Neutrophil (primary cell): Measurements from ENCODE around the gene SAE1.

Experiments used
- H3K27ac ChIP-seq: fragments of 200-600 bp; sonication (generic); 2 replicates; pipeline ENCODE4 v1.5.1; 2016; ENCODE audit warnings: mild to moderate bottlenecking, moderate library complexity
- H3K27me3 ChIP-seq: fragments of 200-600 bp; sonication (generic); 2 replicates; pipeline ENCODE4 v1.6.0; 2016; ENCODE audit warnings: mild to moderate bottlenecking
- H3K36me3 ChIP-seq: fragments of 200-600 bp; sonication (generic); 2 replicates; pipeline ENCODE4 v1.5.1; 2017
- H3K4me1 ChIP-seq, 2 experiments: fragments of 200-600 bp in 1 of 2; sonication (generic) in 1 of 2; 1 replicate in 1 of 2; 2 replicates in 1 of 2; pipeline versions ENCODE4 v1.5.1 to v1.6.1; 2013 to 2016; ENCODE audit warnings: low read depth in 1 of 2, low read length in 1 of 2, mild to moderate bottlenecking in 1 of 2, moderate library complexity in 1 of 2; ENCODE audit not compliant: control insufficient read depth in 1 of 2, insufficient read depth in 1 of 2
- H3K4me3 ChIP-seq, 2 experiments: fragments of 200-600 bp in 1 of 2; sonication (generic) in 1 of 2; 1 replicate in 1 of 2; 2 replicates in 1 of 2; pipeline ENCODE4 v1.5.1; 2013 to 2016; ENCODE audit warnings: low read depth in 1 of 2, low read length in 1 of 2, mild to moderate bottlenecking in 1 of 2, moderate library complexity in 1 of 2
- H3K9me3 ChIP-seq: fragments of 200-600 bp; sonication (generic); 2 replicates; pipeline ENCODE4 v1.5.1; 2016
- CTCF ChIP-seq: fragments of 200-600 bp; sonication (generic); IDR thresholded peaks from 2 replicates; pipeline ENCODE4 v1.5.1; 2016; ENCODE audit warnings: antibody characterized with exemption

SAE1 gene

GRCh38 chr19:47176071-47176626, 45.5 kb downstream of the SAE1 start:
- H3K4me3 ChIP-seq = no peak overlapping the region
- no peak for TF ChIP-seq CTCF
- no peaks in the 10 kb centered on the region for H3K9me3 ChIP-seq
- H3K27ac ChIP-seq = no peak overlapping the region
- no peaks in the 10 kb centered on the region for H3K27me3 ChIP-seq
- peaks cover 37% of the 10 kb centered on the region for H3K36me3 ChIP-seq
- H3K4me1 ChIP-seq = no peaks in the 10 kb centered on the region

DNA sequence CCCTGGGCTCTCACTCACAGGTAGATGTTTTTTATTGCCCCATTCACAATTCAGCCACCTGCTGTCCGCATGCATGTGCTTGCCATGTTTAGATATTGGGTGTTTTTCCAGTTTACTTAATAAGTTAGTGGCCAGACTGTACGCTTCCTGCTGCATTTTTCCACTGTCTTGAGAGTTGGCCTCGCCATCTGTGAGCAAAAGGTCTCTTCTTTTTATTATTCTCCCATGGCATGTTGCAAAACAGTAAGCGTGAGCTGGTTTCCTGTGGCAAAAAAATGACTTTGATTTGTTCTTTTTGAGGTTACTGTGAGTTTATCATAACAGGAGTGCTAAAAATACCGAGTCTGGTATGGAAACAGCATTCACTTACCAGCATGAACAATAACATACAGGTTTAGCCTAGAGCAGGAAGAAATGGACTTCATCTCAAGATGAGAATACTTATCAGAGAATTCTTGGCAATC, 46.0 kb downstream of the SAE1 start:
- H3K36me3 ChIP-seq = peaks cover 34% of the 10 kb centered on the region
- no peak for TF ChIP-seq CTCF
- no peaks in the 10 kb centered on the region for H3K4me1 ChIP-seq
- H3K27ac ChIP-seq = no peak overlapping the region
- H3K27me3 ChIP-seq = no peaks in the 10 kb centered on the region
- no peaks in the 10 kb centered on the region for H3K9me3 ChIP-seq
- no peak overlapping the region for H3K4me3 ChIP-seq

- H3K36me3 ChIP-seq = peaks cover 24% of the 10 kb centered on the region
Observed at GRCh38 chr19:47179653-47180310, 49.1 kb downstream of the SAE1 start.

DNA sequence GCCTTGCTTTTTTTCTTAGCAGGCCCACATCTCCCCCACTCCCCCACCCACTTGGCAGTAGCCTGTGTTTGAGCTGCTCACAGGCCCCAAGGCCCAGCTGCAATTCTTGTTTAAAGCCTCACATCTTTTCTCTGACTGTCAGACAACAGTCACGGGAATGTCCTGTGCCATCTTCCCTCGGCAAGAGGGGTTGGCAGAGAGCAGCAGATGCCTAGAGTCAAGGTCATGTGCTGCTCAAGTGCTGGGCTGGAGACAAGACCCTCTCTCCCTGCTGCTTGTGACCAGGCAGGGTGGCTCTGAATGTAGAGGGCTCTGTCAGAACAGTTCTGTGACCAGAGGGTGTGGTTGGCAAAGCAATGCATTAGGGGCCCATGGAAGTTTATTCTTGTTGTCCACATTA, 53.0 kb downstream of the SAE1 start:
- Histone ChIP-seq H3K9me3 (no peaks in the 10 kb centered on the region), H3K4me1 (no peaks in the 10 kb centered on the region), H3K36me3 (peaks cover 30% of the 10 kb centered on the region), H3K4me3 (no peak overlapping the region), H3K27me3 (no peaks in the 10 kb centered on the region), H3K27ac (no peak overlapping the region)
- TF ChIP-seq CTCF = no peak

More at GRCh38 chr19:47179653-47180310, 49.1 kb downstream of the SAE1 start:
- no peaks in the 10 kb centered on the region for H3K4me1 ChIP-seq
- no peak overlapping the region for H3K4me3 ChIP-seq
- no peaks in the 10 kb centered on the region for H3K9me3 ChIP-seq
- TF ChIP-seq CTCF = no peak
- H3K27me3 ChIP-seq = no peaks in the 10 kb centered on the region
- no peak overlapping the region for H3K27ac ChIP-seq

GRCh38 chr19:47186446-47187334, 56.1 kb downstream of the SAE1 start:
- H3K27ac ChIP-seq = no peak overlapping the region
- TF ChIP-seq CTCF = no peak
- H3K36me3 ChIP-seq = peaks cover 41% of the 10 kb centered on the region
- H3K4me3 ChIP-seq = no peak overlapping the region
- no peaks in the 10 kb centered on the region for H3K27me3 ChIP-seq
- H3K4me1 ChIP-seq = no peaks in the 10 kb centered on the region
- no peaks in the 10 kb centered on the region for H3K9me3 ChIP-seq
